ENCODE measurements around the gene LEMD3. TPM values are rescaled to one million over a fixed set of nuclear protein-coding genes. Genes with fewer than 3 reads are reported as not detected.

LEMD3 gene
- total and polyA plus RNA-seq, 2 of the 8 experiments (the other 6 are each of a cell fraction or from before 2014, with no cell fraction given) = 5.8 to 33.2 TPM

GRCh38 chr12:65257986-65258385 is 88.6 kb downstream of the LEMD3 start:
- H3K9ac ChIP-seq (replicated peaks in 1 of 4; ENCODE audit: extremely low read depth in 1 of 4, low read depth in 3 of 4, low read length in 3 of 4) = no peak overlapping the region
- no peaks in the 10 kb centered on the region for H4K20me1 ChIP-seq (replicated peaks in 1 of 2; ENCODE audit: control insufficient read depth in 1 of 2, insufficient read depth in 2 of 2, low read length in 2 of 2)
- no peaks in the 10 kb centered on the region for H3K9me3 ChIP-seq (ENCODE audit: insufficient read depth in 2 of 2, low read depth in 1 of 2, low read length in 1 of 2)
- no peak overlapping the region for H4K5ac ChIP-seq (ENCODE audit: insufficient read length, low read depth, low read length)
- no peak overlapping the region for H3K4me3 ChIP-seq (ENCODE audit: extremely low read depth in 1 of 4, insufficient read depth in 2 of 4, low read depth in 3 of 4, low read length in 4 of 4)
- no peak overlapping the region for H3K14ac ChIP-seq (ENCODE audit: insufficient read length)
- no peak overlapping the region for H4K91ac ChIP-seq (replicated peaks; ENCODE audit: insufficient read length, low read length)
- H2BK12ac ChIP-seq (ENCODE audit: low read depth, low read length) = no peak overlapping the region
- no peak overlapping the region for H2BK120ac ChIP-seq (replicated peaks; ENCODE audit: low read depth, low read length)
- H3K4ac ChIP-seq (replicated peaks; ENCODE audit: insufficient read length, low read depth, low read length) = no peak overlapping the region
- H3K27me3 ChIP-seq (replicated peaks in 1 of 4; ENCODE audit: control insufficient read depth in 3 of 4, extremely low read depth in 1 of 4, insufficient read depth in 3 of 4, low read length in 3 of 4) = no peaks in the 10 kb centered on the region
- H3K27ac ChIP-seq (ENCODE audit: low read depth, low read length) = no peak overlapping the region
- ChIA-PET POLR2A (ENCODE audit: partially characterized antibody) (no interaction called here), CTCF (ENCODE audit: partially characterized antibody) (interaction anchor here (1.8 kb wide), 1 partner anchor 26 kb away, joined by 6 read pairs; no protein-coding TSS in a partner anchor)
- H2AFZ ChIP-seq (ENCODE audit: low read length) = no peak overlapping the region
- no peaks in the 10 kb centered on the region for H3K4me1 ChIP-seq (replicated peaks in 1 of 4; ENCODE audit: control insufficient read depth in 3 of 4, insufficient read depth in 4 of 4, low read length in 3 of 4)
- no peak overlapping the region for H2BK15ac ChIP-seq (ENCODE audit: low read length)
- no peaks in the 10 kb centered on the region; the same call in 1 of the 2 replicates for H3K23me2 ChIP-seq (ENCODE audit: low read depth, low read length)
- no peaks in the 10 kb centered on the region for H3K79me1 ChIP-seq (ENCODE audit: low read depth, low read length)
- H2BK5ac ChIP-seq (ENCODE audit: low read depth, low read length) = no peak overlapping the region
- no peak overlapping the region for H2BK20ac ChIP-seq (ENCODE audit: low read length)
- no peaks in the 10 kb centered on the region for H3K79me2 ChIP-seq (ENCODE audit: control insufficient read depth in 1 of 2, insufficient read depth in 2 of 2, low read length in 2 of 2)
- H3K23ac ChIP-seq (ENCODE audit: insufficient read length) = no peak overlapping the region
- no peaks in the 10 kb centered on the region for H3K36me3 ChIP-seq (ENCODE audit: control insufficient read depth in 2 of 4, insufficient read depth in 4 of 4, low read length in 3 of 4)
- no peak overlapping the region for H3K56ac ChIP-seq (replicated peaks; ENCODE audit: insufficient read length, low read depth, low read length)
- DNase-seq (ENCODE audit: low read depth in 1 of 2, low spot score in 2 of 2) (no peak), FAIRE-seq (no peak)
- no peak overlapping the region for H3K18ac ChIP-seq (ENCODE audit: extremely low read depth, low read length)
- H2AK5ac ChIP-seq (ENCODE audit: low read depth, low read length) = no peak overlapping the region
- no peak overlapping the region for H4K8ac ChIP-seq (ENCODE audit: extremely low read depth, insufficient read depth, low read length)
- no peak overlapping the region for H3K4me2 ChIP-seq (ENCODE audit: insufficient read depth in 1 of 2, low read depth in 2 of 2, low read length in 2 of 2)
- TF ChIP-seq ASH2L (IDR thresholded peaks at IDR 0.05; ENCODE audit: low read length) (no peak), PHF8 (conservative IDR thresholded peaks at IDR 0.05; ENCODE audit: low read depth, low read length) (no peak), CHD2 (IDR thresholded peaks at IDR 0.05; ENCODE audit: low read length) (no peak), FOSL1 (IDR thresholded peaks at IDR 0.05; ENCODE audit: insufficient read depth, low read depth, low read length) (no peak), POU5F1 (IDR thresholded peaks at IDR 0.05; ENCODE audit: low read depth, low read length) (no peak), NRF1 (IDR thresholded peaks at IDR 0.05; ENCODE audit: low read depth, low read length) (no peak), POLR2A (IDR thresholded peaks at IDR 0.05; ENCODE audit: control extremely low read depth in 1 of 2, low read depth in 2 of 2, low read length in 2 of 2) (no peak), TBP (IDR thresholded peaks at IDR 0.05; ENCODE audit: low read depth, low read length) (no peak), JUND (IDR thresholded peaks at IDR 0.05; ENCODE audit: low read length) (no peak), YY1 (IDR thresholded peaks at IDR 0.05; ENCODE audit: low read depth, low read length) (no peak), TAF1 (IDR thresholded peaks at IDR 0.05; ENCODE audit: low read depth, low read length) (no peak), HDAC2 (IDR thresholded peaks at IDR 0.05; ENCODE audit: borderline replicate concordance in 1 of 2, low read depth in 2 of 2, low read length in 2 of 2) (no peak), SP2 (IDR thresholded peaks at IDR 0.05; ENCODE audit: low read length) (no peak), SP4 (IDR thresholded peaks at IDR 0.05; ENCODE audit: low read length) (no peak), ATF3 (IDR thresholded peaks at IDR 0.05; ENCODE audit: insufficient read depth, low read depth, low read length) (no peak), SAP30 (IDR thresholded peaks at IDR 0.05; ENCODE audit: insufficient read depth, insufficient replicate concordance, low read length) (no peak), CREB1 (IDR thresholded peaks at IDR 0.05) (no peak)

Measured in H1 (cell line).